GM18511 (cell line): ENCODE results near the gene PSMD7.

Experiments
- ATAC-seq: cut with Tn5 transposase; IDR thresholded peaks from one replicate; pipeline ENCODE4 v1.9.1; 2021; ENCODE audit warnings: mild to moderate bottlenecking, moderate library complexity; ENCODE audit not compliant: unreplicated experiment

Gene PSMD7

GRCh38 chr16:74296432-74297144, at the start of gene PSMD7:
Gene PSMD7, plus strand, starts transcription at chr16:74296814. Its CDS starts 101 bp downstream, at chr16:74296915.
- ATAC-seq = peak; percentile 95

- no peak for ATAC-seq
Measured at GRCh38 chr16:74249254-74249653, 47.4 kb upstream of the PSMD7 start.

- no peak for ATAC-seq
Measured at GRCh38 chr16:74249846-74250245, 46.8 kb upstream of the PSMD7 start.

- no peak for ATAC-seq
Measured at GRCh38 chr16:74252329-74252728, 44.3 kb upstream of the PSMD7 start.

- no peak for ATAC-seq
Measured at GRCh38 chr16:74253161-74253938, 43.3 kb upstream of the PSMD7 start.

- ATAC-seq = peak; percentile 67
Measured at GRCh38 chr16:74257061-74257460, 39.6 kb upstream of the PSMD7 start.

GRCh38 chr16:74261068-74261467, 35.5 kb upstream of the PSMD7 start:
- no peak for ATAC-seq

GRCh38 chr16:74264811-74265210, 31.8 kb upstream of the PSMD7 start:
- no peak for ATAC-seq

- no peak for ATAC-seq
Measured at GRCh38 chr16:74268372-74268782, 28.2 kb upstream of the PSMD7 start.

- no peak for ATAC-seq
Measured at GRCh38 chr16:74271872-74272271, 24.7 kb upstream of the PSMD7 start.

GRCh38 chr16:74275031-74275636, 21.5 kb upstream of the PSMD7 start:
- no peak for ATAC-seq

- ATAC-seq = no peak
Measured at GRCh38 chr16:74275711-74276110, 20.9 kb upstream of the PSMD7 start.

GRCh38 chr16:74277974-74278373, 18.6 kb upstream of the PSMD7 start:
- ATAC-seq = no peak

- ATAC-seq = no peak
Measured at GRCh38 chr16:74279266-74279665, 17.3 kb upstream of the PSMD7 start.

GRCh38 chr16:74279805-74280204, 16.8 kb upstream of the PSMD7 start:
- ATAC-seq = no peak

- ATAC-seq = no peak
Measured at GRCh38 chr16:74280448-74280847, 16.2 kb upstream of the PSMD7 start.

- ATAC-seq = no peak
Measured at GRCh38 chr16:74281300-74281699, 15.3 kb upstream of the PSMD7 start.

- no peak for ATAC-seq
Measured at GRCh38 chr16:74283716-74284115, 12.9 kb upstream of the PSMD7 start.

GRCh38 chr16:74288065-74288464, 8.5 kb upstream of the PSMD7 start:
- ATAC-seq = no peak

- ATAC-seq = no peak
Measured at GRCh38 chr16:74290356-74290755, 6.3 kb upstream of the PSMD7 start.

- ATAC-seq = no peak
Measured at GRCh38 chr16:74291176-74291575, 5.4 kb upstream of the PSMD7 start.
